Spleen (tissue), 7 donors: ENCODE measurements around the gene GEMIN4.

ENCODE experiments used
- CTCF ChIP-seq, 11 experiments: fragments of 200-600 bp in 7 of 11; fragments of 450-650 bp in 4 of 11; sonication (generic) in 4 of 11; IDR thresholded peaks in 8 of 11; conservative IDR thresholded peaks in 3 of 11; 1 replicate in 7 of 11; 2 replicates in 4 of 11; pipeline versions ENCODE4 v1.4.0 to v1.8.0; 2016 to 2021; ENCODE audit warnings: antibody characterized with exemption in 11 of 11, inconsistent platforms in 4 of 11, mild to moderate bottlenecking in 1 of 11
- POLR2A ChIP-seq, 3 donors: fragments of 450-650 bp; IDR thresholded peaks; one replicate each; pipeline ENCODE4 v1.5.1; 2017; ENCODE audit warnings: antibody characterized with exemption in 3 of 3, mild to moderate bottlenecking in 1 of 3
- POLR2AphosphoS5 ChIP-seq, 3 donors: sonication (generic); formaldehyde crosslinking; IDR thresholded peaks; one replicate each; pipeline ENCODE4 v1.5.1; 2017; ENCODE audit warnings: antibody characterized with exemption in 3 of 3
- donor health status: DM: no; HTN: no; CAD: no; lungs with moderate emphysema.
- donor health status: DM: no; HTN: no; CAD: no.
- donor health status: DM: no; HTN: no; CAD: no.

DNA sequence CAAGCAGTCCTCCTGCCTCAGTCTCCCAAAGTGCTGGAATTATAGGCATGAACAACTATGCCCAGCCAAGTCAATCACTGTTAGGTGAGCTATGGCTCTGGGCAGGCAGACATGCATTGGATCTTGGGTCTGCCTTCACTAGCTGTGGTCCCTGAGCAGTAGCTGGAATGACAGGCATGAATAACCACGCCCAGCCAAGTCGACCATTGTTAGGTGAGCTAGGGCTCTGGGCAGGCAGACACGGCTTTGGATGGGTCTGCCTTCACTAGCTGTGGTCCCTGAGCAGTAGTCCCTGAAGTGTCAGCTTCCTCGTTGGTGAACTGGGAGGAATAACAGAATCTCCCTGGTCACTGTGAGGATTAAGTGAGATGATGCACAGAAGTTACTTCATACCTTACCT lies 36.5 kb upstream of the GEMIN4 start:
- TF ChIP-seq POLR2A (IDR thresholded peaks at IDR 0.05) (no peak), POLR2AphosphoS5 (IDR thresholded peaks at IDR 0.05) (no peak), CTCF (IDR thresholded peaks at IDR 0.05 in 8 of 11, conservative IDR thresholded peaks at IDR 0.05 in 3 of 11) (no peak)
